GM23338 (cell line): ENCODE data around the gene STMN3. TPM values are rescaled to one million over a fixed set of nuclear protein-coding genes. Genes with fewer than 3 reads are reported as not detected.
A peak's percentile ranks its signal among the peaks of the same experiment; 100 is the strongest.

Source experiments
- ATAC-seq: fragments of 200-7000 bp; cut with Tn5 transposase; 3 replicates; pipeline ENCODE4 v1.9.1; 2020
- DNase-seq: peaks from one replicate; pipeline ENCODE4 v3.0.0-alpha.2; 2015; ENCODE audit warnings: low spot score
- H2AFZ ChIP-seq: fragments of 200-600 bp; sonication (generic); 2 replicates; pipeline ENCODE4 v1.8.0; 2016; ENCODE audit warnings: antibody characterized with exemption, mild to moderate bottlenecking, moderate library complexity
- H3F3A ChIP-seq: fragments of 200-600 bp; sonication (generic); replicated peaks from 2 replicates; pipeline ENCODE4 v1.8.0; 2017; ENCODE audit warnings: antibody characterized with exemption, mixed run types, low read depth
- H3K27ac ChIP-seq: fragments of 200-600 bp; sonication (generic); 2 replicates; pipeline ENCODE4 v1.6.1; 2016; ENCODE audit warnings: low read depth
- H3K27me3 ChIP-seq: fragments of 200-600 bp; sonication (generic); 2 replicates; pipeline ENCODE4 v1.8.0; 2016; ENCODE audit warnings: mild to moderate bottlenecking, mixed run types, moderate library complexity; ENCODE audit not compliant: insufficient read depth
- H3K36me3 ChIP-seq: fragments of 200-600 bp; sonication (generic); 2 replicates; pipeline ENCODE4 v1.8.0; 2016; ENCODE audit warnings: mild to moderate bottlenecking; ENCODE audit not compliant: insufficient read depth
- H3K4me1 ChIP-seq: fragments of 200-600 bp; sonication (generic); 2 replicates; pipeline ENCODE4 v1.8.0; 2016; ENCODE audit warnings: mild to moderate bottlenecking, moderate library complexity; ENCODE audit not compliant: insufficient read depth
- H3K4me2 ChIP-seq: fragments of 200-600 bp; sonication (generic); 2 replicates; pipeline ENCODE4 v1.7.1; 2017; ENCODE audit warnings: mixed run types
- H3K4me3 ChIP-seq: fragments of 200-600 bp; sonication (generic); 2 replicates; pipeline ENCODE4 v1.6.1; 2016; ENCODE audit warnings: mixed run types
- H3K79me2 ChIP-seq: fragments of 200-600 bp; sonication (generic); replicated peaks from 2 replicates; pipeline ENCODE4 v1.8.0; 2017; ENCODE audit warnings: mild to moderate bottlenecking; ENCODE audit not compliant: insufficient read depth
- H3K9me2 ChIP-seq: fragments of 200-600 bp; sonication (generic); 2 replicates; pipeline ENCODE4 v1.8.0; 2017; ENCODE audit not compliant: insufficient read depth
- H4K20me1 ChIP-seq: fragments of 200-600 bp; sonication (generic); replicated peaks from 2 replicates; pipeline ENCODE4 v1.8.0; 2017; ENCODE audit warnings: mild to moderate bottlenecking; ENCODE audit not compliant: insufficient read depth
- H3K27ac Mint-ChIP-seq: 2 replicates; pipeline ENCODE4 v1.8.0; 2020; ENCODE audit warnings: inconsistent platforms, mild to moderate bottlenecking, moderate library complexity, mixed read lengths
- H3K27me3 Mint-ChIP-seq: 3 replicates; pipeline ENCODE4 v1.8.0; 2022; ENCODE audit warnings: low read depth, mild to moderate bottlenecking, moderate library complexity, mixed read lengths, inconsistent platforms; ENCODE audit not compliant: insufficient read depth, poor library complexity
- H3K36me3 Mint-ChIP-seq: 3 replicates; pipeline ENCODE4 v1.8.0; 2021; ENCODE audit warnings: low read depth, mild to moderate bottlenecking, inconsistent platforms, moderate library complexity, mixed read lengths
- H3K4me1 Mint-ChIP-seq: 3 replicates; pipeline ENCODE4 v1.8.0; 2020; ENCODE audit warnings: mild to moderate bottlenecking, inconsistent platforms, mixed read lengths
- H3K4me3 Mint-ChIP-seq: 3 replicates; pipeline ENCODE4 v1.8.0; 2021; ENCODE audit warnings: moderate library complexity, mild to moderate bottlenecking, inconsistent platforms, mixed read lengths
- H3K9me3 Mint-ChIP-seq: 3 replicates; pipeline ENCODE4 v1.8.0; 2020; ENCODE audit warnings: moderate library complexity, mild to moderate bottlenecking, inconsistent platforms, mixed read lengths
- POLR2AphosphoS5 ChIP-seq: IDR thresholded peaks from 2 replicates; pipeline ENCODE4 v1.6.1; 2016; ENCODE audit warnings: antibody characterized with exemption, low read depth
- STAT1 ChIP-seq: IDR thresholded peaks from one replicate; pipeline ENCODE4 v1.6.1; 2016; ENCODE audit warnings: antibody characterized with exemption; ENCODE audit not compliant: unreplicated experiment
- ZNF331 ChIP-seq: fragments of 250-450 bp; sonication (Bioruptor Pico); IDR thresholded peaks from 2 replicates; pipeline ENCODE4 v1.5.0; 2020; ENCODE audit warnings: low read depth, mild to moderate bottlenecking, moderate library complexity
- polyA plus RNA-seq: library from polyadenylated mRNA; unstranded; fragments of >200 nt; fragmentation: Nextera tagmentation; extraction: Ambion mirVana; gene quantifications from 2 replicates; pipeline ENCODE4 v1.2.1, GENCODE V29; 2016
- total RNA-seq: library from RNA; depleted of rRNA; stranded (reverse); fragments of >200 nt; shearing (Covaris generic); gene quantifications from 2 replicates; pipeline ENCODE4 v1.2.3, GENCODE V29; 2014
- TF ChIP-seq, protein P1 (sequence below): IDR thresholded peaks from 2 replicates; pipeline ENCODE4 v1.6.1; 2016; ENCODE audit warnings: antibody characterized with exemption

Gene STMN3
- total and polyA plus RNA-seq, 2 experiments from 2014 or later: 28.6 to 61.3 TPM

GRCh38 chr20:63697868-63698545, 44.8 kb upstream of the STMN3 start:
- Histone ChIP-seq H3K4me1 (no peaks in the 10 kb centered on the region), H4K20me1 (no peaks in the 10 kb centered on the region), H3F3A (peaks cover 4% of the 10 kb centered on the region; the same call in 1 of the 2 replicates), H3K27ac (no peak overlapping the region), H3K9me2 (no peaks in the 10 kb centered on the region), H3K36me3 (no peaks in the 10 kb centered on the region), H3K4me3 (no peak overlapping the region), H3K79me2 (no peaks in the 10 kb centered on the region), H2AFZ (no peak overlapping the region), H3K4me2 (no peak overlapping the region), H3K27me3 (no peaks in the 10 kb centered on the region)
- DNase-seq: peak; percentile 46
- Mint-ChIP-seq H3K9me3 (peaks cover 7% of the 10 kb centered on the region; the same call in 2 of the 3 replicates), H3K36me3 (peaks cover 16% of the 10 kb centered on the region), H3K27me3 (peaks cover 23% of the 10 kb centered on the region), H3K4me3 (peak overlapping the region; percentile 29; the same call in 1 of the 3 replicates), H3K4me1 (peaks cover 3% of the 10 kb centered on the region; the same call in 2 of the 3 replicates), H3K27ac (no peak overlapping the region)
- ATAC-seq: no peak
- TF ChIP-seq POLR2AphosphoS5 (0 out of 2 replicates have a peak, but pooled peaks have one; percentile 8), STAT1 (no peak)
- TF ChIP-seq, protein P1, sequence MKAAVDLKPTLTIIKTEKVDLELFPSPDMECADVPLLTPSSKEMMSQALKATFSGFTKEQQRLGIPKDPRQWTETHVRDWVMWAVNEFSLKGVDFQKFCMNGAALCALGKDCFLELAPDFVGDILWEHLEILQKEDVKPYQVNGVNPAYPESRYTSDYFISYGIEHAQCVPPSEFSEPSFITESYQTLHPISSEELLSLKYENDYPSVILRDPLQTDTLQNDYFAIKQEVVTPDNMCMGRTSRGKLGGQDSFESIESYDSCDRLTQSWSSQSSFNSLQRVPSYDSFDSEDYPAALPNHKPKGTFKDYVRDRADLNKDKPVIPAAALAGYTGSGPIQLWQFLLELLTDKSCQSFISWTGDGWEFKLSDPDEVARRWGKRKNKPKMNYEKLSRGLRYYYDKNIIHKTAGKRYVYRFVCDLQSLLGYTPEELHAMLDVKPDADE: no peak

DNA sequence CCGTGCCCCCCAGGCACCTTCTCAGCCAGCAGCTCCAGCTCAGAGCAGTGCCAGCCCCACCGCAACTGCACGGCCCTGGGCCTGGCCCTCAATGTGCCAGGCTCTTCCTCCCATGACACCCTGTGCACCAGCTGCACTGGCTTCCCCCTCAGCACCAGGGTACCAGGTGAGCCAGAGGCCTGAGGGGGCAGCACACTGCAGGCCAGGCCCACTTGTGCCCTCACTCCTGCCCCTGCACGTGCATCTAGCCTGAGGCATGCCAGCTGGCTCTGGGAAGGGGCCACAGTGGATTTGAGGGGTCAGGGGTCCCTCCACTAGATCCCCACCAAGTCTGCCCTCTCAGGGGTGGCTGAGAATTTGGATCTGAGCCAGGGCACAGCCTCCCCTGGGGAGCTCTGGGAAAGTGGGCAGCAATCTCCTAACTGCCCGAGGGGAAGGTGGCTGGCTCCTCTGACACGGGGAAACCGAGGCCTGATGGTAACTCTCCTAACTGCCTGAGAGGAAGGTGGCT, 44.2 kb upstream of the STMN3 start:
- Histone ChIP-seq H2AFZ (no peak overlapping the region), H3K79me2 (no peaks in the 10 kb centered on the region), H3F3A (peaks cover 4% of the 10 kb centered on the region; the same call in 1 of the 2 replicates), H3K4me3 (peak overlapping the region; percentile 65), H3K27ac (no peak overlapping the region), H3K27me3 (no peaks in the 10 kb centered on the region), H3K4me1 (no peaks in the 10 kb centered on the region), H3K4me2 (peak overlapping the region; percentile 88), H3K36me3 (no peaks in the 10 kb centered on the region), H3K9me2 (no peaks in the 10 kb centered on the region), H4K20me1 (no peaks in the 10 kb centered on the region)
- Mint-ChIP-seq H3K27ac (no peak overlapping the region), H3K9me3 (peaks cover 12% of the 10 kb centered on the region; the same call in 2 of the 3 replicates), H3K36me3 (peaks cover 21% of the 10 kb centered on the region), H3K4me3 (peak overlapping the region; percentile 61), H3K27me3 (peaks cover 29% of the 10 kb centered on the region), H3K4me1 (peaks cover 3% of the 10 kb centered on the region; the same call in 2 of the 3 replicates)
- TF ChIP-seq, protein P1: no peak
- DNase-seq (no peak), ATAC-seq (peak; percentile 15)

DNA sequence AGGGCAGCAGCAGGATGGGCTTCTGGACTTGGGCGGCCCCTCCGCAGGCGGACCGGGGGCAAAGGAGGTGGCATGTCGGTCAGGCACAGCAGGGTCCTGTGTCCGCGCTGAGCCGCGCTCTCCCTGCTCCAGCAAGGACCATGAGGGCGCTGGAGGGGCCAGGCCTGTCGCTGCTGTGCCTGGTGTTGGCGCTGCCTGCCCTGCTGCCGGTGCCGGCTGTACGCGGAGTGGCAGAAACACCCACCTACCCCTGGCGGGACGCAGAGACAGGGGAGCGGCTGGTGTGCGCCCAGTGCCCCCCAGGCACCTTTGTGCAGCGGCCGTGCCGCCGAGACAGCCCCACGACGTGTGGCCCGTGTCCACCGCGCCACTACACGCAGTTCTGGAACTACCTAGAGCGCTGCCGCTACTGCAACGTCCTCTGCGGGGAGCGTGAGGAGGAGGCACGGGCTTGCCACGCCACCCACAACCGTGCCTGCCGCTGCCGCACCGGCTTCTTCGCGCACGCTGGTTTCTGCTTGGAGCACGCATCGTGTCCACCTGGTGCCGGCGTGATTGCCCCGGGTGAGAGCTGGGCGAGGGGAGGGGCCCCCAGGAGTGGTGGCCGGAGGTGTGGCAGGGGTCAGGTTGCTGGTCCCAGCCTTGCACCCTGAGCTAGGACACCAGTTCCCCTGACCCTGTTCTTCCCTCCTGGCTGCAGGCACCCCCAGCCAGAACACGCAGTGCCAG, 43.6 kb upstream of the STMN3 start, which contains the start of gene TNFRSF6B:
Gene TNFRSF6B (plus strand): TSS at position 25 of the 729 bp plus-strand sequence. CDS start 116 bp downstream, at position 141.
- peaks cover 3% of the 10 kb centered on the region; the same call in 2 of the 3 replicates for H3K4me1 Mint-ChIP-seq
- H3K4me3 ChIP-seq: peak within 1 kb of the TSS; percentile 65
- no peak within 1 kb of the TSS for H3K27ac Mint-ChIP-seq
- TF ChIP-seq ZNF331 (CRISPR knock-in tag) (no peak), POLR2AphosphoS5 (peak; percentile 57; the same call in 1 of the 2 replicates)
- no peaks in the 10 kb centered on the region for H3K9me2 ChIP-seq
- H3K9me3 Mint-ChIP-seq: peaks cover 14% of the 10 kb centered on the region; the same call in 2 of the 3 replicates
- peaks cover 31% of the 10 kb centered on the region for H3K27me3 Mint-ChIP-seq
- DNase-seq: no peak
- no peaks in the 10 kb centered on the region for H3K79me2 ChIP-seq
- no peak within 1 kb of the TSS for H2AFZ ChIP-seq
- ATAC-seq: peak; percentile 13
- peak within 1 kb of the TSS; percentile 61 for H3K4me3 Mint-ChIP-seq
- no peak within 1 kb of the TSS for H3K27ac ChIP-seq
- H3K4me2 ChIP-seq: peak within 1 kb of the TSS; percentile 88
- no peaks in the 10 kb centered on the region for H3K4me1 ChIP-seq
- H4K20me1 ChIP-seq: no peaks in the 10 kb centered on the region
- H3K36me3 Mint-ChIP-seq: peaks cover 23% of the 10 kb centered on the region
- no peaks in the 10 kb centered on the region for H3K27me3 ChIP-seq
- H3K36me3 ChIP-seq: no peaks in the 10 kb centered on the region
- H3F3A ChIP-seq: peaks cover 4% of the 10 kb centered on the region; the same call in 1 of the 2 replicates
